Stomach (tissue), 4 donors: ENCODE measurements around the gene LCN6.

Experiments used
- EP300 ChIP-seq: sonication (generic); formaldehyde crosslinking; IDR thresholded peaks from one replicate; pipeline ENCODE4 v1.6.1; 2017; ENCODE audit warnings: antibody characterized with exemption
- POLR2A ChIP-seq, 4 donors: fragments of 450-650 bp; IDR thresholded peaks; one replicate each; pipeline ENCODE4 v1.6.1; 2016; ENCODE audit warnings: antibody characterized with exemption in 4 of 4, control low read depth in 2 of 4, mild to moderate bottlenecking in 1 of 4, moderate library complexity in 1 of 4
- POLR2AphosphoS5 ChIP-seq, 3 donors: sonication (generic); formaldehyde crosslinking; IDR thresholded peaks; one replicate each; pipeline ENCODE4 v1.6.1; 2016; ENCODE audit warnings: antibody characterized with exemption in 3 of 3
- TF ChIP-seq, protein P1 (sequence below), 7 experiments: fragments of 450-650 bp in 4 of 7; fragments of 200-600 bp in 3 of 7; sonication (generic) in 3 of 7; IDR thresholded peaks; one replicate each; pipeline ENCODE4 v1.5.1; 2016 to 2019; ENCODE audit warnings: antibody characterized with exemption in 7 of 7, control low read depth in 2 of 7, mild to moderate bottlenecking in 1 of 7

DNA sequence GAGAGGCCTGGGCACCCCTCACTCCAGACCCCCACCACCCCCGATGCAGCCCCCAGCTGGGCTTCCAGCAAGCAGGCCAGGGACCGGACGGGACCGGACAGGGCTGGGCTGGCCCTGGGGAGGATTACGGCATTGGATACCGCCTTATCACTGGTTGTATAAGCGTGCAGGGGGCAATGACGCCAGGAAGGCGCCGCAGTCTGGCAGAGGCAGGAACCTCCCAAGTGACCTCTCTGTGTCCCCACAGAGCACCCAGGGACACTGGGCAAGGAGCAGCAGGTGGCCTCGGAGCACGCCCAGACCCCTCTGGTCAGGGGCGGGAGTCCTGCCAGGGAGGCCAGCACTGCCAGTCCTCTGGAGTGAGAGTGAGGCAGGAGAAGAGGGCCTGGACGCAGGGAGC, 16.7 kb upstream of the LCN6 start:
- TF ChIP-seq, protein P1, sequence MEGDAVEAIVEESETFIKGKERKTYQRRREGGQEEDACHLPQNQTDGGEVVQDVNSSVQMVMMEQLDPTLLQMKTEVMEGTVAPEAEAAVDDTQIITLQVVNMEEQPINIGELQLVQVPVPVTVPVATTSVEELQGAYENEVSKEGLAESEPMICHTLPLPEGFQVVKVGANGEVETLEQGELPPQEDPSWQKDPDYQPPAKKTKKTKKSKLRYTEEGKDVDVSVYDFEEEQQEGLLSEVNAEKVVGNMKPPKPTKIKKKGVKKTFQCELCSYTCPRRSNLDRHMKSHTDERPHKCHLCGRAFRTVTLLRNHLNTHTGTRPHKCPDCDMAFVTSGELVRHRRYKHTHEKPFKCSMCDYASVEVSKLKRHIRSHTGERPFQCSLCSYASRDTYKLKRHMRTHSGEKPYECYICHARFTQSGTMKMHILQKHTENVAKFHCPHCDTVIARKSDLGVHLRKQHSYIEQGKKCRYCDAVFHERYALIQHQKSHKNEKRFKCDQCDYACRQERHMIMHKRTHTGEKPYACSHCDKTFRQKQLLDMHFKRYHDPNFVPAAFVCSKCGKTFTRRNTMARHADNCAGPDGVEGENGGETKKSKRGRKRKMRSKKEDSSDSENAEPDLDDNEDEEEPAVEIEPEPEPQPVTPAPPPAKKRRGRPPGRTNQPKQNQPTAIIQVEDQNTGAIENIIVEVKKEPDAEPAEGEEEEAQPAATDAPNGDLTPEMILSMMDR (IDR thresholded peaks at IDR 0.05) = no peak
- TF ChIP-seq POLR2AphosphoS5 (IDR thresholded peaks at IDR 0.05) (no peak), POLR2A (IDR thresholded peaks at IDR 0.05) (no peak), EP300 (no peak)
